BJ (cell line): Measurements from ENCODE around the gene WDSUB1. TPM values are rescaled to one million over a fixed set of nuclear protein-coding genes. Genes with fewer than 3 reads are reported as not detected.

Source experiments
- CTCF ChIA-PET: fragments of 350-600 bp; formaldehyde crosslinking; extraction: SDS; loops from one replicate; lab custom pipeline; 2021; ENCODE audit warnings: antibody characterized with exemption, inconsistent platforms; lab: Yijun Ruan, JAX
- POLR2A ChIA-PET: fragments of 300-600 bp; sonication (Branson Sonifier 250); formaldehyde crosslinking; extraction: SDS; loops from one replicate; lab custom pipeline; 2021; ENCODE audit warnings: antibody characterized with exemption; lab: Charles Lee
- DNase-seq: peaks from one replicate; pipeline ENCODE4 v3.0.0-alpha.2; 2011; ENCODE audit warnings: low read depth
- H3K27me3 ChIP-seq: 2 replicates; pipeline ENCODE4 v1.6.0; 2011; ENCODE audit warnings: low read length; ENCODE audit not compliant: control insufficient read depth, insufficient read depth
- H3K36me3 ChIP-seq: 2 replicates; pipeline ENCODE4 v1.5.1; 2011; ENCODE audit warnings: low read length; ENCODE audit not compliant: control insufficient read depth, insufficient read depth
- H3K4me3 ChIP-seq: 2 replicates; pipeline ENCODE4 v1.5.1; 2011; ENCODE audit warnings: low read depth, mild to moderate bottlenecking, control low read depth, low read length
- CTCF ChIP-seq: IDR thresholded peaks from 2 replicates; pipeline ENCODE4 v1.5.1; 2011; ENCODE audit warnings: low read depth, mild to moderate bottlenecking, control low read depth, inconsistent platforms, low read length, moderate library complexity; ENCODE audit not compliant: insufficient read depth
- polyA plus RNA-seq: library from polyadenylated mRNA; depleted of rRNA; stranded (reverse); fragments of >200 nt; gene quantifications from 2 replicates; pipeline ENCODE4 v1.2.3, GENCODE V29; 2011

WDSUB1 gene
- polyA plus RNA-seq, 1 experiment, result 4.5 TPM

- CTCF ChIA-PET, result interaction anchor here (1.4 to 1.7 kb wide), 2 partner anchors 13 to 322 kb away, joined by 3 to 4 read pairs; no protein-coding TSS in a partner anchor
Observed at GRCh38 chr2:159224061-159224813, 62.3 kb downstream of the WDSUB1 start.

GRCh38 chr2:159219394-159219998, 67.0 kb downstream of the WDSUB1 start:
- Histone ChIP-seq H3K36me3 (peaks cover 23% of the 10 kb centered on the region), H3K4me3 (no peak overlapping the region), H3K27me3 (no peaks in the 10 kb centered on the region)
- no peak for TF ChIP-seq CTCF
- ChIA-PET CTCF (no interaction called here), POLR2A (no interaction called here)
- no peak for DNase-seq

More at GRCh38 chr2:159224061-159224813, 62.3 kb downstream of the WDSUB1 start:
- Histone ChIP-seq H3K27me3 (no peaks in the 10 kb centered on the region), H3K36me3 (peaks cover 20% of the 10 kb centered on the region), H3K4me3 (no peak overlapping the region)
- no peak for TF ChIP-seq CTCF
- DNase-seq, result no peak
- POLR2A ChIA-PET, result no interaction called here

- Histone ChIP-seq H3K4me3 (no peak overlapping the region), H3K27me3 (no peaks in the 10 kb centered on the region), H3K36me3 (peaks cover 15% of the 10 kb centered on the region)
- TF ChIP-seq CTCF, result no peak
- no peak for DNase-seq
- ChIA-PET CTCF (no interaction called here), POLR2A (no interaction called here)
Observed at GRCh38 chr2:159218389-159218788, 68.1 kb downstream of the WDSUB1 start.

- ChIA-PET POLR2A (interaction anchor here (0.6 kb wide), 1 partner anchor 1787 kb away, joined by 3 read pairs; no protein-coding TSS in a partner anchor), CTCF (no interaction called here)
- H3K36me3 ChIP-seq, result peaks cover 15% of the 10 kb centered on the region
- no peak overlapping the region for H3K4me3 ChIP-seq
- TF ChIP-seq CTCF, result no peak
- DNase-seq, result no peak
- H3K27me3 ChIP-seq, result no peaks in the 10 kb centered on the region
Observed at GRCh38 chr2:159217676-159218075, 68.8 kb downstream of the WDSUB1 start.

- Histone ChIP-seq H3K36me3 (peaks cover 15% of the 10 kb centered on the region), H3K4me3 (no peak overlapping the region), H3K27me3 (no peaks in the 10 kb centered on the region)
- ChIA-PET POLR2A (no interaction called here), CTCF (interaction anchor here (1.0 to 1.8 kb wide), 2 partner anchors 9 to 12 kb away, joined by 3 to 8 read pairs; no protein-coding TSS in a partner anchor)
- DNase-seq, result no peak
- TF ChIP-seq CTCF, result no peak
Observed at GRCh38 chr2:159215116-159215515, 71.4 kb downstream of the WDSUB1 start.
